Measurements from ENCODE around the gene L3MBTL3. TPM values are rescaled to one million over a fixed set of nuclear protein-coding genes. Genes with fewer than 3 reads are reported as not detected.

L3MBTL3 gene
- polyA plus RNA-seq, 1 donor from 2014 or later: 47.6 TPM

DNA sequence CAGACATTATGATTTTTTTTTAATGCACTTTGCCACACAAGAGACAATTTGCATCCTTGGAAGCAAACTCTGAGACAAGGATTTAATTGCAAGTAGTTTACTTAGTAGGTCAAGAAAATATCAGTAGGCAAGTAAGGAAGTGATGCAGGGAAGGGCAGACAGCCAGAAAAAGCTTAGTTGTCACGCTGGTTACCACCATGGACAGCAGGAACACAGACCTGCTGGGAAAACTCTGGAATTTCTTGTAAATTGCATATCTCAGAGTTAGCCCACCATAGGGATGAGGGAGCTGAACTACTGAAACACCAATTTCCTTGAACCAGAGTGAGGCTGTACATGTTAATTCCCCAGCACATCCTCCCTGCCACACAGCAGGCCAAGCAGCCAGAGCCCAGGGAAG, 92.7 kb downstream of the L3MBTL3 start:
- TF ChIP-seq RAD21 (conservative IDR thresholded peaks at IDR 0.05): no peak
- no peak for TF ChIP-seq TAF1 (IDR thresholded peaks at IDR 0.05; ENCODE audit: low read depth)
- no peak for TF ChIP-seq POLR2AphosphoS5 (IDR thresholded peaks at IDR 0.05)
- no peak for TF ChIP-seq MXI1 (conservative IDR thresholded peaks at IDR 0.05; ENCODE audit: poor library complexity, severe bottlenecking)
- TF ChIP-seq, protein P1, sequence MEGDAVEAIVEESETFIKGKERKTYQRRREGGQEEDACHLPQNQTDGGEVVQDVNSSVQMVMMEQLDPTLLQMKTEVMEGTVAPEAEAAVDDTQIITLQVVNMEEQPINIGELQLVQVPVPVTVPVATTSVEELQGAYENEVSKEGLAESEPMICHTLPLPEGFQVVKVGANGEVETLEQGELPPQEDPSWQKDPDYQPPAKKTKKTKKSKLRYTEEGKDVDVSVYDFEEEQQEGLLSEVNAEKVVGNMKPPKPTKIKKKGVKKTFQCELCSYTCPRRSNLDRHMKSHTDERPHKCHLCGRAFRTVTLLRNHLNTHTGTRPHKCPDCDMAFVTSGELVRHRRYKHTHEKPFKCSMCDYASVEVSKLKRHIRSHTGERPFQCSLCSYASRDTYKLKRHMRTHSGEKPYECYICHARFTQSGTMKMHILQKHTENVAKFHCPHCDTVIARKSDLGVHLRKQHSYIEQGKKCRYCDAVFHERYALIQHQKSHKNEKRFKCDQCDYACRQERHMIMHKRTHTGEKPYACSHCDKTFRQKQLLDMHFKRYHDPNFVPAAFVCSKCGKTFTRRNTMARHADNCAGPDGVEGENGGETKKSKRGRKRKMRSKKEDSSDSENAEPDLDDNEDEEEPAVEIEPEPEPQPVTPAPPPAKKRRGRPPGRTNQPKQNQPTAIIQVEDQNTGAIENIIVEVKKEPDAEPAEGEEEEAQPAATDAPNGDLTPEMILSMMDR (IDR thresholded peaks at IDR 0.05; ENCODE audit: poor library complexity, severe bottlenecking): no peak
- TF ChIP-seq, protein P2, sequence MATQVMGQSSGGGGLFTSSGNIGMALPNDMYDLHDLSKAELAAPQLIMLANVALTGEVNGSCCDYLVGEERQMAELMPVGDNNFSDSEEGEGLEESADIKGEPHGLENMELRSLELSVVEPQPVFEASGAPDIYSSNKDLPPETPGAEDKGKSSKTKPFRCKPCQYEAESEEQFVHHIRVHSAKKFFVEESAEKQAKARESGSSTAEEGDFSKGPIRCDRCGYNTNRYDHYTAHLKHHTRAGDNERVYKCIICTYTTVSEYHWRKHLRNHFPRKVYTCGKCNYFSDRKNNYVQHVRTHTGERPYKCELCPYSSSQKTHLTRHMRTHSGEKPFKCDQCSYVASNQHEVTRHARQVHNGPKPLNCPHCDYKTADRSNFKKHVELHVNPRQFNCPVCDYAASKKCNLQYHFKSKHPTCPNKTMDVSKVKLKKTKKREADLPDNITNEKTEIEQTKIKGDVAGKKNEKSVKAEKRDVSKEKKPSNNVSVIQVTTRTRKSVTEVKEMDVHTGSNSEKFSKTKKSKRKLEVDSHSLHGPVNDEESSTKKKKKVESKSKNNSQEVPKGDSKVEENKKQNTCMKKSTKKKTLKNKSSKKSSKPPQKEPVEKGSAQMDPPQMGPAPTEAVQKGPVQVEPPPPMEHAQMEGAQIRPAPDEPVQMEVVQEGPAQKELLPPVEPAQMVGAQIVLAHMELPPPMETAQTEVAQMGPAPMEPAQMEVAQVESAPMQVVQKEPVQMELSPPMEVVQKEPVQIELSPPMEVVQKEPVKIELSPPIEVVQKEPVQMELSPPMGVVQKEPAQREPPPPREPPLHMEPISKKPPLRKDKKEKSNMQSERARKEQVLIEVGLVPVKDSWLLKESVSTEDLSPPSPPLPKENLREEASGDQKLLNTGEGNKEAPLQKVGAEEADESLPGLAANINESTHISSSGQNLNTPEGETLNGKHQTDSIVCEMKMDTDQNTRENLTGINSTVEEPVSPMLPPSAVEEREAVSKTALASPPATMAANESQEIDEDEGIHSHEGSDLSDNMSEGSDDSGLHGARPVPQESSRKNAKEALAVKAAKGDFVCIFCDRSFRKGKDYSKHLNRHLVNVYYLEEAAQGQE (IDR thresholded peaks at IDR 0.05; ENCODE audit: borderline replicate concordance): no peak
- TF ChIP-seq EZH2 (IDR thresholded peaks at IDR 0.05; ENCODE audit: borderline replicate concordance, insufficient read depth, low read length, poor library complexity, severe bottlenecking): no peak
- no peak for TF ChIP-seq SMC3 (conservative IDR thresholded peaks at IDR 0.05; ENCODE audit: poor library complexity)
- TF ChIP-seq EP300 (conservative IDR thresholded peaks at IDR 0.05; ENCODE audit: poor library complexity, severe bottlenecking): no peak

DNA sequence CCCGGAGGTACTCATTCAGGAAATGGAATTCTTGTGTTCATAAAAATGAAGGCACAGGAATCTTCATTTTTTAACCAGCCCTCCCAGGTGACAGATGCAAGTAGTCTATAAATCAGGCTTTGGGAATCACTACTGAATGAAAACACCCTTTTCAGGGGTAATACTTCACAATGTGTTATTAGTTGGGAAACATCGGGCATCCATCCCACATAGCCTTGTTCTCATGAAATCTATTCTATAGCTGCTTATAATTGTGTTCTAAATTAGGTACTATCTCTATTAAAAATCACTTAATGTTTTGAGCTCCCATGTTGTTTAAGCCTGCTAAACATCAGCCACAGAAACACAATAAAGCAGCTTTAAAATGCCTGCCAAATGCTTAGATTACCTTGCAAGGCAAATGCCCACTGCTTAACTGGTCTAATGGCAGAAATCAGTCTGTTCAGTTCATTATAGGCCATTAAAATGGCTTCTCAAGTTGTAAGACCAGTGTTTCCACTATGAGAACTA, 94.9 kb downstream of the L3MBTL3 start:
- H3K4me3 ChIP-seq (ENCODE audit: low read length): no peak overlapping the region
- H3K4me2 ChIP-seq (ENCODE audit: low read length): no peak overlapping the region
- no peaks in the 10 kb centered on the region for H3K9me3 ChIP-seq (ENCODE audit: low read length)
- no peaks in the 10 kb centered on the region for H3F3A ChIP-seq (ENCODE audit: insufficient read depth, low read length, poor library complexity, severe bottlenecking)
- H2AFZ ChIP-seq (ENCODE audit: low read depth, low read length): no peak overlapping the region
- no peak overlapping the region for H3K27ac ChIP-seq (ENCODE audit: low read length)
- H4K20me1 ChIP-seq (ENCODE audit: insufficient read depth): no peaks in the 10 kb centered on the region
- H3K79me2 ChIP-seq (replicated peaks; ENCODE audit: insufficient read depth, low read length): no peaks in the 10 kb centered on the region
- H3K9me2 ChIP-seq (ENCODE audit: insufficient read depth, low read length): no peaks in the 10 kb centered on the region
- H3K9ac ChIP-seq (ENCODE audit: low read length): no peak overlapping the region
- no peaks in the 10 kb centered on the region for H3K36me3 ChIP-seq (ENCODE audit: insufficient read depth, low read length)
- TF ChIP-seq RAD21 (conservative IDR thresholded peaks at IDR 0.05) (no peak), SMC3 (conservative IDR thresholded peaks at IDR 0.05; ENCODE audit: poor library complexity) (no peak), EZH2 (IDR thresholded peaks at IDR 0.05; ENCODE audit: borderline replicate concordance, insufficient read depth, low read length, poor library complexity, severe bottlenecking) (no peak), POLR2AphosphoS5 (IDR thresholded peaks at IDR 0.05) (no peak), EP300 (conservative IDR thresholded peaks at IDR 0.05; ENCODE audit: poor library complexity, severe bottlenecking) (no peak), TAF1 (IDR thresholded peaks at IDR 0.05; ENCODE audit: low read depth) (no peak)
- TF ChIP-seq, protein P1 (IDR thresholded peaks at IDR 0.05; ENCODE audit: poor library complexity, severe bottlenecking): no peak
- H3K27me3 ChIP-seq (ENCODE audit: insufficient read depth, low read depth, low read length): no peaks in the 10 kb centered on the region

More for the DNA sequence above, 92.7 kb downstream of the L3MBTL3 start:
- Histone ChIP-seq H4K20me1 (ENCODE audit: insufficient read depth) (no peaks in the 10 kb centered on the region), H3K9ac (ENCODE audit: low read length) (no peak overlapping the region), H3K79me2 (replicated peaks; ENCODE audit: insufficient read depth, low read length) (no peaks in the 10 kb centered on the region), H3K36me3 (ENCODE audit: insufficient read depth, low read length) (no peaks in the 10 kb centered on the region), H3K4me2 (ENCODE audit: low read length) (no peak overlapping the region), H3K4me3 (ENCODE audit: low read length) (no peak overlapping the region), H3K9me2 (ENCODE audit: insufficient read depth, low read length) (no peaks in the 10 kb centered on the region), H2AFZ (ENCODE audit: low read depth, low read length) (no peak overlapping the region), H3K27me3 (ENCODE audit: insufficient read depth, low read depth, low read length) (no peaks in the 10 kb centered on the region), H3K27ac (ENCODE audit: low read length) (no peak overlapping the region), H3K9me3 (ENCODE audit: low read length) (no peaks in the 10 kb centered on the region), H3F3A (ENCODE audit: insufficient read depth, low read length, poor library complexity, severe bottlenecking) (no peaks in the 10 kb centered on the region)

All from neural cell (in vitro differentiated cells).